DND-41 (cell line): ENCODE results near the gene IER3.

Experiments used
- ATAC-seq: fragments of 200-7000 bp; cut with Tn5 transposase; 3 replicates; pipeline ENCODE4 v1.9.1; 2021; ENCODE audit warnings: low read depth; ENCODE audit not compliant: insufficient read depth
- DNase-seq: peaks from one replicate; pipeline ENCODE4 v3.0.0-alpha.2; 2020
- H2AFZ ChIP-seq: 2 replicates; pipeline ENCODE4 v1.6.0; 2012; ENCODE audit warnings: low read depth, low read length
- H3K27ac ChIP-seq: 2 replicates; pipeline ENCODE4 v1.5.1; 2012; ENCODE audit warnings: low read length, inconsistent platforms
- H3K27me3 ChIP-seq: fragments of 200-600 bp; sonication (generic); 2 replicates; pipeline ENCODE4 v1.6.0; 2012; ENCODE audit warnings: low read length, mild to moderate bottlenecking, inconsistent platforms; ENCODE audit not compliant: insufficient read depth, poor library complexity
- H3K36me3 ChIP-seq: 2 replicates; pipeline ENCODE4 v1.5.1; 2012; ENCODE audit warnings: low read length, inconsistent platforms; ENCODE audit not compliant: insufficient read depth
- H3K4me1 ChIP-seq: 2 replicates; pipeline ENCODE4 v1.5.1; 2012; ENCODE audit warnings: mild to moderate bottlenecking, low read length; ENCODE audit not compliant: insufficient read depth
- H3K4me2 ChIP-seq: 2 replicates; pipeline ENCODE4 v1.6.0; 2012; ENCODE audit warnings: mild to moderate bottlenecking, moderate library complexity, low read length, inconsistent platforms; ENCODE audit not compliant: insufficient read depth
- H3K4me3 ChIP-seq, 2 experiments: fragments of 200-600 bp in 1 of 2; shearing (Covaris generic) in 1 of 2; 2 replicates each; pipeline ENCODE4 v1.5.1; 2012 to 2016; ENCODE audit warnings: inconsistent platforms in 2 of 2, low read length in 2 of 2, mild to moderate bottlenecking in 2 of 2, low read depth in 1 of 2, moderate library complexity in 1 of 2
- H3K79me2 ChIP-seq: 2 replicates; pipeline ENCODE4 v1.6.0; 2012; ENCODE audit warnings: low read length, inconsistent platforms; ENCODE audit not compliant: insufficient read depth
- H3K9ac ChIP-seq: 2 replicates; pipeline ENCODE4 v1.6.0; 2012; ENCODE audit warnings: low read depth, mild to moderate bottlenecking, inconsistent platforms, low read length, moderate library complexity
- H3K9me3 ChIP-seq: 2 replicates; pipeline ENCODE4 v1.5.1; 2012; ENCODE audit warnings: low read length, moderate library complexity, mild to moderate bottlenecking, inconsistent platforms; ENCODE audit not compliant: insufficient read depth, severe bottlenecking
- H4K20me1 ChIP-seq: 2 replicates; pipeline ENCODE4 v1.6.0; 2012; ENCODE audit warnings: low read length; ENCODE audit not compliant: insufficient read depth
- CTCF ChIP-seq: IDR thresholded peaks from 2 replicates; pipeline ENCODE4 v1.5.1; 2012; ENCODE audit warnings: borderline replicate concordance, low read length, moderate library complexity, mild to moderate bottlenecking; ENCODE audit not compliant: poor library complexity, severe bottlenecking; ENCODE audit errors: extremely low read depth
- EZH2 ChIP-seq: IDR thresholded peaks from 3 replicates; pipeline ENCODE4 v1.6.1; 2012; ENCODE audit warnings: borderline replicate concordance, low read depth, mild to moderate bottlenecking, moderate library complexity, low read length, inconsistent platforms; ENCODE audit not compliant: severe bottlenecking

The IER3 gene

DNA sequence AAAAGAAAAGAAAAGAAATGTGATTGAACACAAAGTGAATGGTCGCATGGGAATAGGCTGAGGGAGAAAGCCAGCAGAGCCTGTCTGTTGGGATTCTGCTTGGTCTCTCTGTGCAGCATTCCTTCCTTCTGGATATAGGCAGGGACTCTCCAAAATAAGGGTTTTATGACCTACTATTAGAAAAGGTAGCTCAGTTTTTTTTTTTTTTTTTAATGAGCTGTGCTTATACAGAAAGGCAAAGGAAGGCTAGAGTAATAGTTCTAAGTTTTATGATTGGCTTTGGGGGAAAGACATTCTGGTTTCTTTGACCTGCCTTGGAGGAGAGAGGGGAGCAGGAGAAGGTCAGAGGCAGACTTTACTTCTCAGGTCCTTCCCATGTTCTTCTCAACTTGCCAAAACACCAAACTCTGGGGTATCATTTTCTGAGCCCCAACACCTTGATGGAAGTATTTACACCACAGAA is 18.8 kb upstream of the IER3 start:
- Histone ChIP-seq H3K9me3 (no peaks in the 10 kb centered on the region), H4K20me1 (no peaks in the 10 kb centered on the region), H3K4me1 (peaks cover 18% of the 10 kb centered on the region), H2AFZ (0 out of 2 replicates have a peak overlapping the region, but pooled peaks have one; percentile 21), H3K9ac (no peak overlapping the region), H3K27ac (no peak overlapping the region), H3K36me3 (no peaks in the 10 kb centered on the region), H3K4me3 (no peak overlapping the region), H3K27me3 (no peaks in the 10 kb centered on the region), H3K4me2 (no peak overlapping the region), H3K79me2 (no peaks in the 10 kb centered on the region)
- DNase-seq (no peak), ATAC-seq (no peak)
- TF ChIP-seq EZH2 (no peak), CTCF (no peak)

DNA sequence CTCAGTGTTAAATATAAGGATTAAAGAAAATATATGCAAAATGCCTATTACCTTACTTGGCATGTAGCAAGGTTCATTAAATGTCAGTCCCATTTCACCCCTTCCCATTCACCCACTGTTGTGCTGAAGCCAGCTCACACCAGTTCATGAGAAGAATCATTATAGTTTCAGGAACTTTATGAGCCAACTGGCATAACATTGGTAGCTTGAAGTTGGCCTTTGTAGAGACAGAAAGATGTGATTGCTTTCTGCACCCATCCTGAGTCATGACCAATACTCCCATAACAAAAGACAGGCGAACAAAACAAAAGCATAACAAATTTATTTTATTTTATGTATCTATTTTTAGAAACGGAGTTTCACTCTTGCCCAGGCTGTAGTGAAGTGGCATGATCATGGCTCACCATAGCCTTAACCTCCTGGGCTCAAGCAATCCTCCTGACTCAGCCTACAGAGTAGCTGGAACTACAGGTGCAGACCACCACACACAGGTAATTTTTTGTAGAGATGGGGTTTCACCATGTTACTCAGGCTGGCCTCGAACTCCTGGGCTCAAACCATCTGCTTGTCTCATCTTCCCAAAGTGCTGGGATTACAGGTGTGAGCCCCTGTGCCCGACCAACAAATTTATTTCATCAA is 17.6 kb upstream of the IER3 start:
- TF ChIP-seq CTCF, result no peak
- TF ChIP-seq EZH2, result no peak
- Histone ChIP-seq H3K4me1 (peaks cover 10% of the 10 kb centered on the region), H2AFZ (no peak overlapping the region), H3K4me2 (no peak overlapping the region), H3K9ac (no peak overlapping the region), H3K27ac (no peak overlapping the region), H3K79me2 (no peaks in the 10 kb centered on the region), H3K27me3 (no peaks in the 10 kb centered on the region), H3K36me3 (no peaks in the 10 kb centered on the region), H3K9me3 (no peaks in the 10 kb centered on the region), H3K4me3 (no peak overlapping the region), H4K20me1 (no peaks in the 10 kb centered on the region)
- ATAC-seq (no peak), DNase-seq (no peak)

DNA sequence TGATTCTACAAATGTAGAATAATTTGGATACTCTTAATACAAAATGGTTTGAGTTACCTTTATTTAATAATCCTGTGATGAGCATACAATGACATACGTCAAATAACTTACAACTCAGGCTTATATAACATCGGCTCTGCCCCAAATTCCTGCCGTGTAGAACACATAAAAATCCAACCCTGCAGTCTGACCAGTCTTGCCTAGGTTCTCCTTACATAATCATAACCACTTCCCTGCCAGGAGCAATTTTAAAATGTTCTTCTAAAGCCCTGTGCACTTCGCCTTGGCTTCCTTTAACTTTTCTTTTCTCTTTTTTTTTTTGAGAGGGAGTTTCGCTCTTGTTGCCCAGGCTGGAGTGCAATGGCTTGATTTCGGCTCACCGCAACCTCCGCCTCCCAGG is 16.2 kb upstream of the IER3 start:
- Histone ChIP-seq H3K9ac (no peak overlapping the region), H4K20me1 (no peaks in the 10 kb centered on the region), H3K79me2 (no peaks in the 10 kb centered on the region), H3K9me3 (no peaks in the 10 kb centered on the region), H3K36me3 (no peaks in the 10 kb centered on the region), H3K4me2 (no peak overlapping the region), H3K4me3 (no peak overlapping the region), H3K27ac (no peak overlapping the region), H3K27me3 (no peaks in the 10 kb centered on the region), H2AFZ (no peak overlapping the region), H3K4me1 (peaks cover 10% of the 10 kb centered on the region)
- TF ChIP-seq EZH2 (no peak), CTCF (no peak)
- DNase-seq, result no peak
- ATAC-seq, result no peak
